Spleen (tissue), 11 donors: Measurements from ENCODE around the gene CAMLG. TPM values are rescaled to one million over a fixed set of nuclear protein-coding genes. Genes with fewer than 3 reads are reported as not detected.

Experiments used
- DNase-seq: peaks from one replicate; pipeline ENCODE4 v3.0.0-alpha.2; 2020
- H3K27ac ChIP-seq, 8 donors: fragments of 200-600 bp; sonication (generic) in 7 of 8; 1 replicate in 4 of 8; 2 replicates in 4 of 8; pipeline versions ENCODE4 v1.5.0 to v1.8.0; 2016 to 2021; ENCODE audit warnings: inconsistent platforms in 4 of 8, mild to moderate bottlenecking in 4 of 8, moderate library complexity in 1 of 8
- H3K27me3 ChIP-seq, 7 donors: fragments of 200-600 bp; sonication (generic) in 6 of 7; replicated peaks in 1 of 7; 1 replicate in 4 of 7; 2 replicates in 3 of 7; pipeline versions ENCODE4 v1.5.0 to v1.8.0; 2016 to 2021; ENCODE audit warnings: inconsistent platforms in 3 of 7, mild to moderate bottlenecking in 1 of 7
- H3K36me3 ChIP-seq, 6 donors: fragments of 200-600 bp; sonication (generic) in 5 of 6; 1 replicate in 4 of 6; 2 replicates in 2 of 6; pipeline versions ENCODE4 v1.5.0 to v1.8.0; 2016 to 2021; ENCODE audit warnings: inconsistent platforms in 2 of 6
- H3K4me1 ChIP-seq, 6 donors: fragments of 200-600 bp; sonication (generic) in 5 of 6; 1 replicate in 3 of 6; 2 replicates in 3 of 6; pipeline versions ENCODE4 v1.5.0 to v1.8.0; 2016 to 2021; ENCODE audit warnings: inconsistent platforms in 3 of 6
- H3K4me3 ChIP-seq, 8 donors: fragments of 200-600 bp; sonication (generic) in 7 of 8; 1 replicate in 4 of 8; 2 replicates in 4 of 8; pipeline versions ENCODE4 v1.5.0 to v1.8.0; 2016 to 2021; ENCODE audit warnings: inconsistent platforms in 4 of 8, mild to moderate bottlenecking in 4 of 8, moderate library complexity in 2 of 8
- H3K9me3 ChIP-seq, 8 donors: fragments of 200-600 bp; sonication (generic) in 7 of 8; 1 replicate in 4 of 8; 2 replicates in 4 of 8; pipeline versions ENCODE4 v1.5.0 to v1.8.0; 2016 to 2021; ENCODE audit warnings: inconsistent platforms in 4 of 8
- CTCF ChIP-seq, 11 experiments: fragments of 200-600 bp in 7 of 11; fragments of 450-650 bp in 4 of 11; sonication (generic) in 4 of 11; IDR thresholded peaks in 8 of 11; conservative IDR thresholded peaks in 3 of 11; 1 replicate in 7 of 11; 2 replicates in 4 of 11; pipeline versions ENCODE4 v1.4.0 to v1.8.0; 2016 to 2021; ENCODE audit warnings: antibody characterized with exemption in 11 of 11, inconsistent platforms in 4 of 11, mild to moderate bottlenecking in 1 of 11
- POLR2A ChIP-seq, 3 donors: fragments of 450-650 bp; IDR thresholded peaks; one replicate each; pipeline ENCODE4 v1.5.1; 2017; ENCODE audit warnings: antibody characterized with exemption in 3 of 3, mild to moderate bottlenecking in 1 of 3
- POLR2AphosphoS5 ChIP-seq, 3 donors: sonication (generic); formaldehyde crosslinking; IDR thresholded peaks; one replicate each; pipeline ENCODE4 v1.5.1; 2017; ENCODE audit warnings: antibody characterized with exemption in 3 of 3
- WGBS, 5 donors: extraction: QIAGEN DNeasy Blood & Tissue Kit in 3 of 5; methylation state at CpG; one replicate each; pipeline versions ENCODE4 v1.1.5 to v1.1.7; 2013 to 2018; 5-methylcytosine and 5-hydroxymethylcytosine counted together
- intact Hi-C: fragments of 100-400 bp; cut with DNase I; formaldehyde crosslinking; loops from one replicate; pipeline ENCODE4 v1.15.0; 2023; ENCODE audit warnings: low total_unique reads
- polyA plus RNA-seq, 3 donors: library from polyadenylated mRNA; stranded (reverse); fragments of 200-250 nt; gene quantifications; one replicate each; pipeline ENCODE4 v1.2.1, GENCODE V29; 2013
- total RNA-seq, 7 donors: library from RNA; depleted of rRNA in 3 of 7; stranded (reverse); fragments of >200 nt in 3 of 7; fragmentation: NEBNext Ultra II Directional in 4 of 7; extraction: Animal tissue kit (Norgen Biotek cat#: 25700) in 4 of 7; gene quantifications; one replicate each; pipeline versions ENCODE4 v1.1.0 to v1.2.1, GENCODE V29; 2016 to 2021
- donor health status: healthy with polysubstance abuse.
- donor health status: DM: no; HTN: no; CAD: no; lungs with moderate emphysema.
- donor health status: DM: no; HTN: no; CAD: no.
- donor health status: Bipolar disorder and iron deficiency.
- donor health status: healthy.
- donor health status: DM: no; HTN: no; CAD: no.
- donor health status: DM: yes; HTN: yes; CAD: no.

The CAMLG gene
- total and polyA plus RNA-seq, 10 donors, result 16.3 to 55.7 (median 24.2) TPM

GRCh38 chr5:134769206-134769605 is 30.9 kb downstream of the CAMLG start:
- 57 to 83% (median 73%) methylated on average over 4 of the region's 4 CpGs for WGBS, 5 donors
- no peaks in the 10 kb centered on the region for H3K27me3 ChIP-seq
- no peaks in the 10 kb centered on the region for H3K9me3 ChIP-seq
- intact Hi-C loops, result no loop called here
- DNase-seq, result no peak
- peaks cover 0 to 100% (median 97%) of the 10 kb centered on the region in 6 donors for H3K36me3 ChIP-seq
- no peak overlapping the region for H3K4me3 ChIP-seq
- TF ChIP-seq CTCF (IDR thresholded peaks at IDR 0.05 in 8 of 11, conservative IDR thresholded peaks at IDR 0.05 in 3 of 11) (no peak), POLR2A (IDR thresholded peaks at IDR 0.05) (no peak), POLR2AphosphoS5 (IDR thresholded peaks at IDR 0.05) (no peak)
- no peaks in the 10 kb centered on the region for H3K4me1 ChIP-seq
- H3K27ac ChIP-seq, result no peak overlapping the region

GRCh38 chr5:134772461-134773125 is 34.2 kb downstream of the CAMLG start:
- H3K9me3 ChIP-seq, result no peaks in the 10 kb centered on the region
- no peak for DNase-seq
- H3K27ac ChIP-seq, result no peak overlapping the region
- no peak overlapping the region for H3K4me3 ChIP-seq
- intact Hi-C loops, result no loop called here
- H3K36me3 ChIP-seq, result peaks cover 0 to 100% (median 89%) of the 10 kb centered on the region in 6 donors
- no peak for TF ChIP-seq POLR2A (IDR thresholded peaks at IDR 0.05)
- no peak for TF ChIP-seq POLR2AphosphoS5 (IDR thresholded peaks at IDR 0.05)
- no peak for TF ChIP-seq CTCF (IDR thresholded peaks at IDR 0.05 in 8 of 11, conservative IDR thresholded peaks at IDR 0.05 in 3 of 11)
- peaks cover 0 to 7% (median 0%) of the 10 kb centered on the region in 6 donors for H3K4me1 ChIP-seq
- 86 to 90% (median 87%) methylated on average over 10 of the region's 10 CpGs for WGBS, 5 donors
- no peaks in the 10 kb centered on the region for H3K27me3 ChIP-seq

- Histone ChIP-seq H3K36me3 (peaks cover 0 to 100% (median 84%) of the 10 kb centered on the region in 6 donors), H3K4me3 (no peak overlapping the region), H3K27me3 (no peaks in the 10 kb centered on the region), H3K9me3 (no peaks in the 10 kb centered on the region), H3K27ac (peak overlapping the region in 1 of 8 donors; percentile 26), H3K4me1 (peaks cover 0 to 17% (median 0%) of the 10 kb centered on the region in 6 donors)
- no peak for DNase-seq
- intact Hi-C loops, result no loop called here
- WGBS, 5 donors, result 55 to 85% (median 74%) methylated on average over 2 of the region's 2 CpGs
- TF ChIP-seq POLR2A (IDR thresholded peaks at IDR 0.05) (no peak), POLR2AphosphoS5 (IDR thresholded peaks at IDR 0.05) (no peak)
Observed at GRCh38 chr5:134777366-134777765, 39.0 kb downstream of the CAMLG start.

GRCh38 chr5:134784241-134784920 is 46.0 kb downstream of the CAMLG start:
- WGBS, 5 donors, result 64 to 81% (median 64%) methylated on average over 4 of the region's 4 CpGs
- H3K27me3 ChIP-seq, result no peaks in the 10 kb centered on the region
- peaks cover 5 to 100% (median 86%) of the 10 kb centered on the region in 6 donors for H3K36me3 ChIP-seq
- DNase-seq, result no peak
- no peaks in the 10 kb centered on the region for H3K4me1 ChIP-seq
- H3K4me3 ChIP-seq, result no peak overlapping the region
- TF ChIP-seq POLR2AphosphoS5 (IDR thresholded peaks at IDR 0.05) (no peak), CTCF (IDR thresholded peaks at IDR 0.05 in 8 of 11, conservative IDR thresholded peaks at IDR 0.05 in 3 of 11) (peak in 2 of 11 experiments; percentile 18 to 41), POLR2A (IDR thresholded peaks at IDR 0.05) (no peak)
- no peak overlapping the region for H3K27ac ChIP-seq
- no peaks in the 10 kb centered on the region for H3K9me3 ChIP-seq
- intact Hi-C loops, result no loop called here
